Endothelial cell of umbilical vein (primary cell): Measurements from ENCODE around the gene TMPRSS5. TPM values are rescaled to one million over a fixed set of nuclear protein-coding genes. Genes with fewer than 3 reads are reported as not detected.

Source experiments
- BruUV-seq: library from RNA; stranded (reverse); fragments of 400-500 nt; replicated peaks from 2 replicates; lab custom pipeline; 2021; lab: Mats Ljungman, UMichigan
- CTCF ChIA-PET: fragments of 300-600, 350-600 bp; sonication (Branson Sonifier 250); formaldehyde crosslinking; loops from one replicate; lab custom pipeline; 2021; ENCODE audit warnings: antibody characterized with exemption, inconsistent platforms; lab: Charles Lee
- POLR2A ChIA-PET: fragments of 300-600, 350-600 bp; sonication (Branson Sonifier 250); formaldehyde crosslinking; loops from one replicate; lab custom pipeline; 2021; ENCODE audit warnings: antibody characterized with exemption, inconsistent platforms; lab: Charles Lee
- DNase-seq: peaks from one replicate; pipeline ENCODE4 v3.0.0-alpha.2; 2011; ENCODE audit warnings: low read depth, low spot score
- FAIRE-seq: peaks from 2 replicates; lab custom pipeline; 2011; peaks lifted over from hg19 to GRCh38; lab: Jason Lieb, UNC
- H2AFZ ChIP-seq: 2 replicates; pipeline ENCODE4 v1.6.0; 2012; ENCODE audit warnings: low read depth, low read length, control low read depth, inconsistent platforms
- H3K27ac ChIP-seq: 2 replicates; pipeline ENCODE4 v1.5.1; 2011; ENCODE audit warnings: low read depth, mild to moderate bottlenecking, control low read depth, low read length, moderate library complexity; ENCODE audit not compliant: insufficient read depth
- H3K27me3 ChIP-seq, 2 experiments: 2 replicates each; pipeline versions ENCODE4 v1.6.0 to v1.6.1; 2011; ENCODE audit warnings: low read length in 2 of 2, mixed read lengths in 1 of 2; ENCODE audit not compliant: control insufficient read depth in 2 of 2, insufficient read depth in 2 of 2
- H3K36me3 ChIP-seq, 2 experiments: 2 replicates in 1 of 2; 3 replicates in 1 of 2; pipeline ENCODE4 v1.5.1; 2011; ENCODE audit warnings: low read length in 2 of 2, mild to moderate bottlenecking in 1 of 2, moderate library complexity in 1 of 2; ENCODE audit not compliant: control insufficient read depth in 2 of 2, insufficient read depth in 2 of 2; ENCODE audit errors: extremely low read depth in 1 of 2
- H3K4me1 ChIP-seq: 3 replicates; pipeline ENCODE4 v1.5.1; 2011; ENCODE audit warnings: mild to moderate bottlenecking, low read length; ENCODE audit not compliant: control insufficient read depth, insufficient read depth; ENCODE audit errors: extremely low read depth
- H3K4me2 ChIP-seq: 2 replicates; pipeline ENCODE4 v1.6.1; 2011; ENCODE audit warnings: low read length, control low read depth, mixed read lengths; ENCODE audit not compliant: insufficient read depth
- H3K4me3 ChIP-seq, 3 experiments: fragments of 200-600 bp in 1 of 3; sonication (generic), shearing (Covaris generic) in 1 of 3; replicated peaks in 1 of 3; 2 replicates each; pipeline ENCODE4 v1.5.1; 2011 to 2016; ENCODE audit warnings: control low read depth in 3 of 3, low read length in 3 of 3, mild to moderate bottlenecking in 2 of 3, inconsistent platforms in 1 of 3, low read depth in 1 of 3, moderate library complexity in 1 of 3; ENCODE audit not compliant: insufficient read depth in 1 of 3
- H3K79me2 ChIP-seq: 2 replicates; pipeline ENCODE4 v1.6.0; 2012; ENCODE audit warnings: low read length, inconsistent platforms; ENCODE audit not compliant: control insufficient read depth, insufficient read depth
- H3K9ac ChIP-seq: replicated peaks from 2 replicates; pipeline ENCODE3; 2011; ENCODE audit warnings: low read length, control low read depth; ENCODE audit not compliant: insufficient read depth; ENCODE audit errors: extremely low read depth
- H3K9me1 ChIP-seq: replicated peaks from 3 replicates; pipeline ENCODE4 v1.6.0; 2011; ENCODE audit warnings: mild to moderate bottlenecking, low read length; ENCODE audit not compliant: control insufficient read depth, insufficient read depth; ENCODE audit errors: extremely low read depth
- H3K9me3 ChIP-seq: replicated peaks from 2 replicates; pipeline ENCODE4 v1.5.1; 2012; ENCODE audit warnings: low read length, inconsistent platforms; ENCODE audit not compliant: control insufficient read depth, insufficient read depth
- H4K20me1 ChIP-seq: replicated peaks from 2 replicates; pipeline ENCODE3; 2011; ENCODE audit warnings: mild to moderate bottlenecking, low read length; ENCODE audit not compliant: control insufficient read depth, insufficient read depth; ENCODE audit errors: extremely low read depth
- CTCF ChIP-seq, 2 donors: IDR thresholded peaks; 1 replicate in 1 of 2; 2 replicates in 1 of 2; pipeline ENCODE4 v1.5.1; 2011; ENCODE audit warnings: low read length in 2 of 2, mild to moderate bottlenecking in 2 of 2, moderate library complexity in 2 of 2, control low read depth in 1 of 2, inconsistent platforms in 1 of 2, low read depth in 1 of 2; ENCODE audit not compliant: insufficient read depth in 1 of 2; ENCODE audit errors: extremely low read depth in 1 of 2
- EZH2 ChIP-seq: IDR thresholded peaks from 2 replicates; pipeline ENCODE4 v1.6.1; 2012; ENCODE audit warnings: borderline replicate concordance, low read depth, mild to moderate bottlenecking, moderate library complexity, low read length, inconsistent platforms; ENCODE audit not compliant: severe bottlenecking
- FOS ChIP-seq: IDR thresholded peaks from 2 replicates; pipeline ENCODE4 v1.6.1; 2011; ENCODE audit warnings: mild to moderate bottlenecking, low read length, moderate library complexity, borderline replicate concordance; ENCODE audit not compliant: insufficient read depth
- GATA2 ChIP-seq: IDR thresholded peaks from 2 replicates; pipeline ENCODE4 v1.7.0; 2011; ENCODE audit warnings: low read depth, mild to moderate bottlenecking, moderate library complexity, mixed read lengths, low read length; ENCODE audit not compliant: insufficient read length, insufficient read depth
- JUN ChIP-seq: IDR thresholded peaks from 2 replicates; pipeline ENCODE4 v1.6.1; 2011; ENCODE audit warnings: borderline replicate concordance, low read depth; ENCODE audit not compliant: insufficient read length, insufficient read depth
- MAX ChIP-seq: IDR thresholded peaks from 2 replicates; pipeline ENCODE4 v1.6.1; 2011; ENCODE audit not compliant: insufficient read depth, insufficient read length
- MYC ChIP-seq: IDR thresholded peaks from one replicate; pipeline ENCODE4 v1.6.1; 2011; ENCODE audit warnings: mild to moderate bottlenecking, low read depth, low read length
- POLR2A ChIP-seq: IDR thresholded peaks from 2 replicates; pipeline ENCODE4 v1.6.1; 2012; ENCODE audit warnings: low read depth, mild to moderate bottlenecking, control low read depth, low read length
- POLR2AphosphoS5 ChIP-seq: IDR thresholded peaks from 2 replicates; pipeline ENCODE4 v1.6.1; 2012; ENCODE audit warnings: low read depth, mild to moderate bottlenecking, control low read depth, low read length, moderate library complexity; ENCODE audit not compliant: insufficient read depth
- dilution Hi-C: fragments of 300-500 bp; cut with MboI; formaldehyde crosslinking; loops from one replicate; pipeline ENCODE4 v1.15.0; 2019; ENCODE audit warnings: low sequenced_read_pairs; ENCODE audit not compliant: extremely low pct_ligation_motif_present
- intact Hi-C: fragments of 100-400 bp; cut with micrococcal nuclease; formaldehyde crosslinking; loops from one replicate; pipeline ENCODE4 v1.10.0; 2022
- polyA plus RNA-seq, 4 experiments: library from polyadenylated mRNA; depleted of rRNA in 3 of 4; stranded (reverse) in 3 of 4; unstranded in 1 of 4; fragments of >200 nt; gene quantifications; 2 replicates each; pipeline versions ENCODE4 v1.2.1 to v1.2.3, GENCODE V29; 2011 to 2012; ENCODE audit warnings: missing spikeins in 1 of 4
- total RNA-seq: library from RNA; stranded (reverse); gene quantifications from 2 replicates; pipeline ENCODE4 v1.2.3, GENCODE V29; 2021

Gene TMPRSS5
- total and polyA plus RNA-seq, 2 donors (not counting 3 experiments of a cell fraction or from before 2014, with no cell fraction given), result 0.40 to 0.64 TPM

- Histone ChIP-seq H2AFZ (no peak overlapping the region), H3K36me3 (no peaks in the 10 kb centered on the region), H3K9ac (no peak overlapping the region), H3K9me3 (no peaks in the 10 kb centered on the region), H3K27ac (no peak overlapping the region), H3K9me1 (no peaks in the 10 kb centered on the region), H4K20me1 (no peaks in the 10 kb centered on the region), H3K79me2 (no peaks in the 10 kb centered on the region), H3K4me1 (no peaks in the 10 kb centered on the region), H3K4me2 (no peak overlapping the region), H3K27me3 (no peaks in the 10 kb centered on the region), H3K4me3 (no peak overlapping the region)
- intact Hi-C loops (no loop called here), dilution Hi-C loops (no loop called here)
- CTCF ChIA-PET, result interaction anchor here (1.1 kb wide), 1 partner anchor 49 kb away, joined by 3 read pairs; the partner anchor contains the start of gene ZW10
- POLR2A ChIA-PET, result no interaction called here
- no peak for FAIRE-seq
- BruUV-seq, result no TSS peak
- no peak for DNase-seq
- TF ChIP-seq GATA2 (no peak), EZH2 (no peak), MAX (no peak), POLR2A (no peak), JUN (no peak)
Observed at GRCh38 chr11:113724778-113725177, 18.7 kb upstream of the TMPRSS5 start.

GRCh38 chr11:113723787-113724186 is 17.7 kb upstream of the TMPRSS5 start:
- POLR2A ChIA-PET, result no interaction called here
- no peak for FAIRE-seq
- no peak overlapping the region for H3K27ac ChIP-seq

More at GRCh38 chr11:113723787-113724186, 17.7 kb upstream of the TMPRSS5 start:
- no peaks in the 10 kb centered on the region for H3K27me3 ChIP-seq
- H3K36me3 ChIP-seq, result no peaks in the 10 kb centered on the region
- intact Hi-C loops (no loop called here), dilution Hi-C loops (no loop called here)
- H2AFZ ChIP-seq, result no peak overlapping the region
- no peak overlapping the region for H3K4me2 ChIP-seq
- no peaks in the 10 kb centered on the region for H3K4me1 ChIP-seq
- CTCF ChIA-PET, result no interaction called here
- TF ChIP-seq POLR2AphosphoS5 (no peak), EZH2 (no peak), FOS (no peak), MYC (no peak), JUN (no peak), MAX (no peak), POLR2A (no peak), GATA2 (no peak), CTCF (IDR thresholded peaks at IDR 0.05; ENCODE audit: extremely low read depth in 1 of 2, insufficient read depth in 1 of 2, low read depth in 1 of 2, low read length in 2 of 2) (no peak)
- no peak for DNase-seq
- BruUV-seq, result no TSS peak
- H4K20me1 ChIP-seq, result no peaks in the 10 kb centered on the region
- no peak overlapping the region for H3K9ac ChIP-seq
- H3K79me2 ChIP-seq, result no peaks in the 10 kb centered on the region
- no peaks in the 10 kb centered on the region for H3K9me1 ChIP-seq
- H3K9me3 ChIP-seq, result no peaks in the 10 kb centered on the region
- no peak overlapping the region for H3K4me3 ChIP-seq
